Erythroblast (primary cell): ENCODE data around the gene TUBG2.
"Not testable (repeated sequence)": the region's sequence is repeated elsewhere in the genome, so short reads cannot be mapped to it uniquely, and the experiment has no call there.

Source experiments
- DNase-seq, 2 experiments: peaks; one replicate each; lab custom pipeline; 2025; lab: John Stamatoyannopoulos, UW
- GATA1 ChIP-seq: IDR thresholded peaks from 2 replicates; pipeline ENCODE4 v1.6.1; 2011; ENCODE audit warnings: low read depth, mild to moderate bottlenecking, control low read depth, low read length, moderate library complexity
- POLR2A ChIP-seq: IDR thresholded peaks from 2 replicates; pipeline ENCODE4 v1.6.1; 2011; ENCODE audit warnings: mild to moderate bottlenecking, low read length

Gene TUBG2

DNA sequence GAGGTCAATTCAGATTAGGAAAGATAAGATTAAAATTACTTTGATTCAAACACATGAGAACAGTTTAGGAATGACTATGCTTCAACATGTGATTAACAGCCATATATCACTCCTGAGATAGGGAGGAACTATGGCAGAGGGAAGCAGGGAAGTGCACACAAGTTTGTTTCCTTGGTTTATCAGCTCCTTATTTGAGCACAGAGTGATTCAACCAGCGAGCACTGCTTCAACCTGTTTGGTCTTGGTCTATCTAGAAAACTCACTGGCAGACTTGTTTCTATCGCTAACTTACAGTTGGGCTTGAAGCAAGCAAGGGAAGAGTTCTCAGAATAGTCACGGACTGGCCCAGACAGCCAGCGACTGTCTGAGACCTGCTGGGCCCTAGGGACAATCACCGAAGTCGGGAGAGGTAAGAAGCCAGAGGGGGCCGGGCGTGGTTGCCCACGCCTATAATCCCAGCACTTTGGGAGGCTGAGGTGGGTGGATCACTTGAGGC is 26.1 kb upstream of the TUBG2 start:
- TF ChIP-seq GATA1 (no peak), POLR2A (peak; percentile 82)
- peak; percentile 70 to 86 for DNase-seq

DNA sequence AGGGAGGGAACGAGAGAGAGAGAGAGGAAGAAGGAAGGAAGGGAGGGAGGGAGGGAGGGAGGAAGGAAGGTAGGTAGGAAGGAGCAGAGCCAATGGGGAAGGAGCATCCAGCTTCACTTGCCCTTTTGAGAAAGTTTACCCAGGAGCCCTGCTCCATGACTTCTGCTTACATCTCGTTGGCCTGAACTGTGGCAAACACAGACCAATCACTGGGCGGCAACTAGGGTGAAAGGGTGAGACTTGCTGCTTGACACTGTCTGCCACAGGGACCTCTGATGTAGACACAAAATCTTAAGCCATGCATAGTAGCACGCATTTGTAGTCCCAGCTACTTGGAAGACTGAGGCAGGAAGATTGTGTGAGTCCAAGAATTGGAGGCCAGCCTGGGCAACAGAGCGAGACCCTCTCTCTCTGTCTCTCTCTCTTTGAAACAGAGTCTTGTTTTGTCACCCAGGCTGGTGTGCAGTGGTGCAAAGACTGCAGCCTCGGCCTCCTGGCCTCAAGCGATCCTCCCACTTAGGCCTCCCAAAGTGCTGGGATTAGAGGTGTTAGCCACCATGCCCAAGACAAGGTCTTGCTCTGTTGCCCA is 19.5 kb upstream of the TUBG2 start:
- TF ChIP-seq GATA1 = no peak
- DNase-seq = peak in 1 of 2 experiments; percentile 38

DNA sequence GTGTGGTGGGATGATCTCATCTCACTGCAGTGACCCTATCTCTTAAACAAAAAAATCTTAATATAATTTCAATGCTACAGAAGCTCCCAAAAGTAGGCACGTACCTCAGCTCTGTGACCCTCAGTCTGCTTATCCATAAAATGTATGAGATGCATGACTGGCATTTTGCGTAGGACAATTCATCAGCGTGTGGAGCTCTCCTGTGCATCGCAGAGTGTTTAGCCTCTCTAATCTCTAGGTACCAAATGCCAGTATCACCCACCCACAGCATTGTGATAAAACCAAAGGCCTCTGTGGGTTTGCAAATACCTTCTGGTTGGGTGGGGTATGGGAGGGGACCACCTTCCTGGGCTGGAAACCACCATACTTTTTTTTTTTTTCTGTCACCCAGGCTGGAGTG is 19.0 kb upstream of the TUBG2 start:
- peak; percentile 86 to 97 for DNase-seq
- peak; percentile 67 for TF ChIP-seq POLR2A
- peak; percentile 38 for TF ChIP-seq GATA1

DNA sequence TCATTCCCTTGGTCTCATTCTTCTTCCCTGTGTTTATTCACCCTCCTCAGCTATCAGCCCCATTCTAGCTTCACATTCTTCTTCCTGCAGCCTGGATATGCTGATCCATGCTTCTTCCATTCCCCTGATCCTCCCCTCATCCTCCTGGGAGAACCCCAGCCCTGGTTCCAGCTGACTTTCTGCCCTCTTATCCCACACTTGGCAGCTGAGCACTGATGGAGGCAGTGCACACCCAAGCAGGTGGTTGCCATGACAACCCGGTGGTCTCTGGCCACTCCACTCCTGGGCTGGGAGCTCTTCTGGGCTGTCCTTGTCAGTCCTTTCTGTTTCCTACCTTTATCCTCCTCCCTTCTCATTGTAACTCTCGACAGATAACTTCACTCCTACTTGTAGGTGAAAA is 16.7 kb upstream of the TUBG2 start:
- no peak for DNase-seq
- TF ChIP-seq POLR2A = no peak
- no peak for TF ChIP-seq GATA1

DNA sequence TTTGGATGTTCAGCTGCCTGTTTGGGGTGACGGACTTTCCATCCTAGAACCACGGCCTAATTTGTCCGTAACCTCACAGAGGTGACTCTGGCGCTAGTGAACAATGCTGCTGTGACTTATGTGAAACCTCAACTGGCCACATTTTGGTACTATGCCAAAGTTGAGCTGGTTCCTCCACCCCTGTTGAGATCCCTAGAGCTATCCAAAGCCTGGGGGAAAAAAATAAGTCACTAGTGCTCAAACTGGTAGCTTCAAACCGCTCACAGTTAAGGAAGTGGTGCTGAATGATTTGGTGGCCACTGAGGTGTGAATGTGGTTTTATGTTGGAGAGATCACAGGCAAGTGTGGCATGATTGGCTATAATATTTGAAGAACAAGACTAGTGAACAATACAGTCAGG is 11.3 kb upstream of the TUBG2 start:
- no peak for DNase-seq

DNA sequence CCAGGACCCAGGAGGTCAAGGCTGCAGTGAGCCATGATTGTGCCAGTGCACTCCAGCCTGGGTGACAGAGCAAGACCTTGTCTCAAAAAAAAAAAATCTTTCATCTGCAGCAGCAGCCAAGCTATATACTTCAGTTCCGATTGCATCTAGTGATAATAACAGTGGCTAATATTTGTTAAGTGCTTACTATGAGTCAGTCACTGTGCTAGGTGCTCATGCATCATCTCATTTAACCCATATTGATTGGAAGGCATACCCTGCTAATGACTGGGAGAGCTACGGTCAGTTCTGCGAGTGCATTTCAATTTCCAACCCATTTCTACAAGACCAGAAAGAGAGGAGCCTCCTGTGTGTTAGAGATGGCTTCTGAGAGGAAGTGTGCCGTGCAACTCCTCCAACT is 7.7 kb upstream of the TUBG2 start:
- DNase-seq = no peak
- TF ChIP-seq GATA1 (no peak), POLR2A (no peak)

More for the DNA sequence above, 11.3 kb upstream of the TUBG2 start:
- no peak for TF ChIP-seq GATA1
- no peak for TF ChIP-seq POLR2A

DNA sequence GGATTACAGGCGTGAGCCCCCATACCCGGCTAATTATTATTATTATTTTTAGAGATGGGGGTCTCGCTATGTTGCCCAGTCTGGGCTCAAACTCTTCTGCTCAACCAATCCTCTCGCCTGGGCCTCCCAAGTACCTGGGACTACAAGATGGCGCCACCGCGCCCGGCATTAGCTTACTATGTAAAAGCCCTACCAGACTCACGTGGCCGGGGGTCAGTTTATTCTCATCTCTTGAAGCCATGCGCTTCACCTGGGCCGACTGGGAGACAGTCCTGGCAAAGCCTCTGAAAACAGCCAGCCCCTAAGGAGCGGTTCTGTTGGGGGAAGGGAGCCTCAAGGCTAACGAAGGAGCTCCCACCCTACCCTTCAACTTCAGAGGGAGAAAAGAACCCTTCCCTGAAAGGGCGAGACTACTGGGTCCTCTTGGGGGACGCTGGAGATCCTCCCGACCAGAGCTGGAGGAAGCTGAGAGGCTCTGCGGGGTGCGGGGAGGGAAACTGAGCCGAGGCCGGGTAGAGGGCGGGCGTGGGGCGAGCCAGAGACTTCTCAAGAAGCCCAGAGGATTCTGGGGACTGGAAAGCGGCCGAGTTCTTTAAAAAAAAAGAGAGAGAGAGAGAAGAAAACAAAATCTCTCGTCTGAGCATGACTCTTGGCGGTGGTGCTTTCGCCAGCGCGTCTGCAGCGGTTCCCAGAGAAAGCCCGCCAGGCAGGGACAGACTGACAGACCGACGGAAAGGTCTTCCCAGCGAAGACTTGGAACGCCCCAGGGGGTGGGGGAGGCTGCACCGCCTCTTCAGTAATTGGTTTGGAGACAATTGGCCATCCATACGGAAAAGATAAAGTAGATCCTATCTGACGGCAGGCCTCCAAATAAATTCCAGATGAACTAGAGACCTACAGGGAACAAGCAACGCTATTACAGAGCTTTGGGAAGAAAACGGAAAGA is 5.6 kb upstream of the TUBG2 start:
- DNase-seq = peak; percentile 45 to 52
- TF ChIP-seq GATA1 (no peak), POLR2A (no peak)

DNA sequence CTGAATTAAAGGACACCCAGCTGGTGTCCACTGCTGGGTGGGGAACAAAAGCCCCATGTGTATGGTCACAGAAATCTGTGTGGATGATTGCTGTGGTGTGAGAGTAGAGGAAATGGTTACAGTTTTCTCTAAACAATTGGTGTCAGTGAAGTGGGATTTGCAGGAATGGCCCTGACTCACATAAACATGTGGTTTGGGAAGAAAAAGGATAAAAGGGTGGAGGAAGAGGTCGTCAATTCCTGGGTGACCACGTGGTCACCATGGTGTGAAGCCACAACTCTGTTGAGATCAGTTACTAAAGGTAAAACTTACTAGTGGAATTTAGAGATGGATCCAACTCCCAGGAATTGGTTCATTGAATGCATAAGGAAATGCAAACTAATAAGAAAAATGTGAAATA is 3.6 kb upstream of the TUBG2 start:
- TF ChIP-seq POLR2A (no peak), GATA1 (no peak)
- no peak for DNase-seq

DNA sequence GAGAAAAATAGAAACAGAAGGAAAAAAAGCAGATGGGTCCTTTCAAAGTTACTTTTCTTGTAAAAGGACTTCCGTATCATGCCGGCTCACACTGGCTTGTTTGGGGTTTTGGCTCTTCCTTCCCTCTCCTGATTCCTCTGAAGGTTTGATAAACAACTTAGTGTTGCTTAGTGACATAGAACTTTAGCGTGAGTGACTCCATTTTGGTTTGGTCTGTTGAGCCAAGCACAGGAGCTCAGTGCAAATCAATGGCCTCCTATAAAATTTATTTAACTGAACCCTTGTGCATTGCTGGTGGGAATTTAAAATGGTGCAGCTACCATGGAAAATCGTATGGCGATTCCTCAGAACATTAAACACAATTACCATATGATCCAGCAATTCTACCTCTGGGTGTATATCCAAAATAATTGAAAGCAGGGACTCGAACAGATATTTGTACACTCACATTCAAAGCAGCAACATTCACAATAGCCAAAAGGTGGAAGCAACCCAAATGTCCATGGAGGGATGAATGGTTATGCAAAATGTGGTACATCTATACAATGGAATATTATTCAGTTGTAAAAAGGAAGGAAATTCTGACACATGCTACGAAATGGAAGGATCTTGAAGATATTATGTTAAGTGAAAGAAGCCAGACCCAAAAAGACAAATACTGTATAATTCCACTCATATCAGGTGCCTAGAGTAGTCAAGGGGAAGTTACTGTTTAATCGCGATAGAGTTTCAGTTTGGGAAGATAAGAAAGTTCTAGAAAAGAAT is 1.1 kb upstream of the TUBG2 start:
- DNase-seq = no peak
- no peak for TF ChIP-seq POLR2A
- TF ChIP-seq GATA1 = no peak

DNA sequence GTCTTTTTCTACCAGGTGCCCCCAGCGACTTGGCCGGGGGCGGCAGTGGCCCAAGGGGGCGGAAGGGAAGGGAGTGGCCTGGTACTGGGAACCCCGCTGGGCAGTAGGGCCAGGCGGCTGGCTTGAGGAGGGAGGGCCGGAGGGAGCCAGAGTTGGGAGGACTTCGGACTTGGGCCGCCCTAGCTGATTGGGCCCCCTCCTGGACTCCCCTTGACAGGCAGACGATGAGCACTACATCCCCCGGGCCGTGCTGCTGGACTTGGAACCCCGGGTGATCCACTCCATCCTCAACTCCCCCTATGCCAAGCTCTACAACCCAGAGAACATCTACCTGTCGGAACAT is 819 bp downstream of the TUBG2 start:
- not testable (repeated sequence) for DNase-seq

DNA sequence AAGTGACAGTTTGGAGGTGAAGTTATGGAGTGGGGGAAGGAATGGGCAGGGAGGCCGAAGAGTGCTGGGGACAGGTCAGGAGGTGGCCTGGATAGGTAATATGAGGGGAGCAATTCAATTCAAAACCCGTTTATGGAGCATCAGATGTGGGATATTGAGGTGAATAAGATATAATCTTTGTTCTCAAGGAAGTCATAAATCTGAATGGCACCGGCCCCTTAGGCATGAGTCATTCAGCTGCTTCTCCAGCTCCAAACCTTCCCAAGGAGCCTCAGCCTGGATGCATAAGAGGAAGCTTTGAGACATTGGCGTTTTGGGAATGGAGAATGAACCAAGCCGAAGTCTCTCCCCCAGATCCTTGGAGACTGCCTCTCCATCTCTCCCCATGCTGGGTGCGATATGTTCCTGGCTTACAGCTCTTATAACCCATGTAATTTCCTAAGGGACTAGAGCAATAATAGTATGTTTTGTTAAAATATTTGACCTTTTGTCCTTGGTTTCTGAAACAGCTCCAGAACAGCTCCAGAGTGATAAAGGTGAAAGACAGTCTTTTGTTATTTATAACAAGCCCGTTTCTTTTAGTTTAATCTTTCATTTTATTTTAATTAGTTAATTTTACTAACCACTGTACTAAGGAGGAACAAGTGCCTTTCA is 1.7 kb downstream of the TUBG2 start:
- TF ChIP-seq GATA1 (no peak), POLR2A (no peak)
- no peak for DNase-seq

DNA sequence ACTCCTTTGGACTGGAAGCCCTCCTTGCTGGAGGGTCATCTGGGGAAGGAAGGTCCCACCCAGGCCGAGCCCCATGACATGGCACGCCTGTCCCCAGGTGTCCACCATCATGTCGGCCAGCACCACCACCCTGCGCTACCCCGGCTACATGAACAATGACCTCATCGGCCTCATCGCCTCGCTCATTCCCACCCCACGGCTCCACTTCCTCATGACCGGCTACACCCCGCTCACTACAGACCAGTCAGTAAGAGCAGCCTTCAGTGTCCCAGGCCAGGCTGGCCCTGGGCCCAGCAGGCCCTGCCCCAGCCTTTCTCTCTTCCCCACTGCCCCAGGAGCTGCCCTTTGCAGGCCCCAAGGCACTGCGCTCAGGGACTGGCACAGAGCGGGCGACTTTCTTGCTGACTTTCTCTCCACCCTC is 6.5 kb downstream of the TUBG2 start:
- TF ChIP-seq POLR2A = no peak
- no peak for TF ChIP-seq GATA1
- no peak for DNase-seq

DNA sequence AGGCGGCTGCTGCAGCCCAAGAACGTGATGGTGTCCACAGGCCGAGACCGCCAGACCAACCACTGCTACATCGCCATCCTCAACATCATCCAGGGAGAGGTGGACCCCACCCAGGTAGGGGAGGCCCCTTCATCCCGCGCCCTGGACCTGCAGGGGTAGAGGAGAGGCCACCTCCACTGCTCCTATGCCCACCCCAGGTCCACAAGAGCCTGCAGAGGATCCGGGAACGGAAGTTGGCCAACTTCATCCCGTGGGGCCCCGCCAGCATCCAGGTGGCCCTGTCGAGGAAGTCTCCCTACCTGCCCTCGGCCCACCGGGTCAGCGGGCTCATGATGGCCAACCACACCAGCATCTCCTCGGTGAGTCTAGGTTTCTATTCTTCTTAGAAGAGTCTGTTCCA is 7.0 kb downstream of the TUBG2 start:
- DNase-seq = not testable (repeated sequence)
